ACHN (cell line): ENCODE measurements around the gene VCL.
"Not testable (repeated sequence)": the region's sequence is repeated elsewhere in the genome, so short reads cannot be mapped to it uniquely, and the experiment has no call there.

Experiments used
- DNase-seq: peaks from one replicate; pipeline ENCODE4 v3.0.0-alpha.2; 2015
- in situ Hi-C: cut with HindIII; loops from 2 replicates; pipeline ENCODE4 v1.10.0; 2017; ENCODE audit warnings: low sequenced_read_pairs, low pct_ligation_motif_present, low pct_unique_long_range_greater_than_20kb

VCL gene

GRCh38 chr10:74029943-74030342 is 32.0 kb downstream of the VCL start:
- in situ Hi-C loops = no loop called here
- no peak for DNase-seq

DNA sequence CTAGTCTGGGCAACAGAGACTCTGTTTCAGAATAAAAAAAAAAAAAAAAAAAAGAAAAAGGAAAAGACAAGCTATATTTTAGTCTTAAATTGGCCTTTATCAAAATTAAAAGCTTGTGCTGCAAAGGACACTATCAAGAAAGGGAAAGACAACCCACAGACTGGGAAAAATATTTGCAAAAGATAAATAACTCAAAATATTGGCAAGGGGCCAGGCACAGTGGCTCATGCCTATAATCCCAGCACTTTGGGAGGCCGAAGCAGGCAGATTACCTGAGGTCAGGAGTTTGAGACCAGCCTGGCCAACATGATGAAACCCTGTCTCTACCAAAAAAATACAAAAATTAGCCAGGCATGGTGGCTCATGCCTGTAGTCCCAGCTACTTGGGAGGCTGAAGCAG is 34.3 kb downstream of the VCL start:
- in situ Hi-C loops, DNase-seq: not testable (repeated sequence)

DNA sequence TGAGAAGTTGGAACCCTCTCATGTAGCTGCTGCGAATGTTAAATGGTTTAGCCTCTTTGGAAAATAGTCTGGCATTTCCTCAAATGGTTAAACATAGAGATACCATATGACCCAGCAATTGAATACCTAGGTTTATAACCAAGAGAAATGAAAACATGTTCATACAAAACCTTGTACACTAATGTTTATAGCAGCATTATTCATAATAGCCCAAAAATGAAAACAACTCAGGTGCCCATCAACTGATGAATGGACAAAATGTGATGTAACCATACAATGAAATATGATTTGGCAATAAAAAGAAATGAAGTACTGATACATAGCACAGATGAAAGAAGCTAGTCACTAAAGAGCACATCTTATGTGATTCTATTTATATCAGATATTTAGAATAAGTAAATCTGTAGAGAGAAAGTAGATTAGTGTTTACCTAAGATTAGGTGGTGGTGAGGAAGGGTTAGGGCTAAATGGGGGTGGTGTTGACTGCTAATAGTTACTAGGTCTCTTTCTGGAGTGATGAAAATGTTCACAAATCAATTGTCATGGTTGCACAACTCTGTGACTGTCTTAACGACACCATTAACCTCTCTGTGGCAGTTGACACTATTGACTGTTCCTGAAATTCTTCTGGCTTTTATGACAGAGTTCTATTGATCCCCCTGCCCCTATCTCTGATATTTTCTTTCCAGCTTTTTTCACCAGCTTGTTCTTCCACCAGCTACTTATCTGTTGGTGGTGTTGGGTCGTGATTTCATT is 35.2 kb downstream of the VCL start:
- no peak for DNase-seq
- in situ Hi-C loops = no loop called here

GRCh38 chr10:74033702-74034101 is 35.8 kb downstream of the VCL start:
- no peak for DNase-seq

GRCh38 chr10:74034301-74034700 is 36.4 kb downstream of the VCL start:
- no peak for DNase-seq
- in situ Hi-C loops = no loop called here

More at GRCh38 chr10:74033702-74034101, 35.8 kb downstream of the VCL start:
- in situ Hi-C loops = no loop called here

GRCh38 chr10:74035303-74035702 is 37.4 kb downstream of the VCL start:
- DNase-seq = peak; percentile 44

DNA sequence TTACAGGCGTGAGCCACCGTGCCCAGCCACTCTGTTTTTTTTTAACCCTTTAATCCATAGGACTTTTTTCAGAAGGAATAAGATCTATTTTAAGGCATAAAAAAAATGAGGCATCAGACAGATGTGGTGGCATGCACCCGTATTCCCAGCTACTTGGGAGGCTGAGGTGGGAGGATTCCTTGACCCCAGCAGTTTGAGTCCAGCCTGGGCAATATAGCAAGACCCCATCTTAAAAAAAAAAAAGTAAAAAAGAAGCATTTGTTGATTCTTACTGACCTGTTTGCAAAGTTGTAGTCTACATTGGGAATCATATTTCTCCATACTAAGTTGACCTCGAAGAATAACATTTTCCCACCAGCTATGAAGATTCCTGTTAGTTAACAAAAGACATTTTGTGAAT is 38.6 kb downstream of the VCL start:
- in situ Hi-C loops = no loop called here
- DNase-seq = no peak

More at GRCh38 chr10:74035303-74035702, 37.4 kb downstream of the VCL start:
- in situ Hi-C loops = no loop called here

DNA sequence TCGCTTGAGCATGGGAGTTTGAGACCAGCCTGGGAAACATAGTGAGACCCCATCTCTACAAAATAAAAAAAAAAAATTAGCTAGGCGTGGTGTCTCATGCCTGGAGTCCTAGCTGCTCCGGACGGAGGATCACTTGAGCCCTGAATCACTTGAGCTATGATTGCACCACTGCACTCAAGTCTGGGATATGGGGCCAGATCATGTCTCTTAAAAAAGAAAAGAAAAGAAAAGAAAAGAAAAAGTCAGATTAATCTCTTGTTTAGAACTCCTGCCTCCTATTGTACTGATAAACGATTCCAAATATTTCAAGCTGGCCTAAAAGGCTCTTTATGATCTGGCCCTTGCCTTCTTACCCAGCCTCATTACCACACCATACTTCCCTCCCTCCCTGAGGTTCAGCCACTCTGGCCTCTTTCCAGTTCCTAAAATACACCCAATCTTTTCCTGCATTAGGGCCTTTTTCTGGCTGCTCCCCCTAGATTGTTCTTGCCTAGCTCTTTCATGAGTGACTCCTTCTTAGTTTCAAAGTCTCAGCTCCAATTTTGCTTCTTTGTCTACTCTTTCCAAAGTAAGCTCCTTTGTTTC is 41.7 kb downstream of the VCL start:
- in situ Hi-C loops = no loop called here
- no peak for DNase-seq

- in situ Hi-C loops = no loop called here
- DNase-seq = no peak
Measured at GRCh38 chr10:74040200-74041126, 42.5 kb downstream of the VCL start.

DNA sequence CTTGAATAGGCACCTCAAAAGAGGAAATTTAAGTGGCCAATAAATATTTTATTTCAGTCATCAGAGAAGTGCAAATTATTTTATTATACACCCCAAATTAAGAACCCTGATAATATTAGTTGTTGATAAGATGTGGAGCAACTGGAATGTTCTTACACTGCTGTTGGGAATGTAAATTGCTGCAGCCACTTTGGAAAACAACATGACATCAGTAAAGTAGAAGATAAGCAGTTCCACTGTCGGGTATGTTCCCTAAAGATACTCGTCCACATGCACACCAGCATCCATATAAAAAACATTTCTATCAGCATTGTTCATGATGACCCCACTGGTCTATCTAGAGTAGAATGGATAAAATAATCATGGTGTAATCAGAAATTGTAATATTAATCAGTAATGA is 46.5 kb downstream of the VCL start:
- in situ Hi-C loops = no loop called here
- no peak for DNase-seq

DNA sequence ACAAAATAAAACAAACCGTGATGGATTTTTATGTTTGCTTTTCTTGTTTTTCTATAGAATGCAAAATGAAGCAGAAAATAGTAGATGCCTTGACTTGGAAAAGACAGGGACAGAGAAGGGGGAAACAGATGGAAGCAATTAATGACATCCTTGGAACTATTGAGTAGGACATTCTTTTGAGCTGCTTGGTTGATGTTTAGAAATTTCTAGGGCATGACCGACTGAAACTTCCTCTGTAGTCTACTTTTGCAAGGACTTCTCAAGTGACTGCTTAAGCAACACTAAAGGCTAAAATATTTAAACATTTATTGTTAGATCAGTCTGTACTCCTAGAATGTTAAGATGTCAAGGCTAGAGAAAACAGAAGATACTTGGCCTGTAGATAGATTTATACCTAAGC is 49.4 kb downstream of the VCL start:
- in situ Hi-C loops = no loop called here
- DNase-seq = no peak

DNA sequence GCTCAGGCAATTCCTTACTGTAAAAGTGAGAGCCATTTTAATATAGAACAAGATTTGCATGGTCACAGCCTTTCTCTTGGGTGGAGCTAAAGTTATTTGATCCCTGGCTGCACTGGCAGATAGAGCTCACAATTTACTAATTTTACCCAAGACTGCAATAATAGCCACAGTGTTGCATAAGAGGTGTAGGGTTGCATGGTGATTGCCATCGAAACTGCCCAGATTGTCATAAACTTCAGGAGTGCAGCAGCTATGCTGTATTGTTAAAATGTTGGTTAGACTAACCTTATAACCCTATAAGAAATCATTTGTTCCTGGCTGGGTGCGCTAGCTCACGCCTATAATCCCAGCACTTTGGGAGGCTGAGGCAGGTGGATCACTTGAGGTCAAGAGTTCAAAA is 50.0 kb downstream of the VCL start:
- in situ Hi-C loops = no loop called here
- no peak for DNase-seq

GRCh38 chr10:74048433-74048832 is 50.5 kb downstream of the VCL start:
- in situ Hi-C loops = no loop called here
- DNase-seq = no peak

DNA sequence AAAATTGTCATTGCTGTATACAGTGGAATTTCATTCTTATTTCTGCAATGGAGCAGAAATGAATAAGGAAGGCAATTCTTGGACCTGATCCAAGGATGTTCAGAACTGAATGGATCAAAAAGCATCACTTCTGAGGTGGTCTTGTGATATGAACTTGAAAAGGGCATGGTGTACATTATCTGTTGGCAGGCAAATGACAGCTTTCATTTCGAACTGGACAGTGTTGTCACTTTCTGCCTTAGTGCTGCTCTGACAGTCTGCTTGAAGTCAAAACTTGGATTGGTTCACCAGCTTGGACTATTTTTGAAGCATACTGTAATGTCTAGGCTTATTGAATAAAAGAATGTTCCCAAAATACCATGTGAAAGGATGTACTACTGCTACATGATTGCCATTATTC is 52.0 kb downstream of the VCL start:
- in situ Hi-C loops = no loop called here
- DNase-seq = no peak

DNA sequence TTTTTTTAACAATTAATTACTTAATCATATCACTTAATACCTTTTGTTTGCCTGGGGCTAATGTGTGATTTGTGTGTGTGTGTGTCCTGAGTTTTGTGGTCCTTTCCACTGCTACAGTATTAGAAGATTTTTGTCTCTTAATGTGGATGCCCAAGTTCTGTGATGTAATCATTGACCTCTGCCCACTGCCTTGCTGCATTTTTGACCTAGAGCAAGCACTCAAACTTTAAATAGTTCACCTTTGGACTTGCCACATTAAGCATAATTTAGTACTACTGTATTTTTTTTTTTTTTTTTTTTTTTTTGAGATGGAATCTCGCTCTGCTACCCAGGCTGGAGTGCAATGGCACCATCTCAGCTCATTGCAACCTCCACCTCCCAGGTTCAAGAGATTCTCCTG is 52.7 kb downstream of the VCL start:
- in situ Hi-C loops = no loop called here
- DNase-seq = no peak

DNA sequence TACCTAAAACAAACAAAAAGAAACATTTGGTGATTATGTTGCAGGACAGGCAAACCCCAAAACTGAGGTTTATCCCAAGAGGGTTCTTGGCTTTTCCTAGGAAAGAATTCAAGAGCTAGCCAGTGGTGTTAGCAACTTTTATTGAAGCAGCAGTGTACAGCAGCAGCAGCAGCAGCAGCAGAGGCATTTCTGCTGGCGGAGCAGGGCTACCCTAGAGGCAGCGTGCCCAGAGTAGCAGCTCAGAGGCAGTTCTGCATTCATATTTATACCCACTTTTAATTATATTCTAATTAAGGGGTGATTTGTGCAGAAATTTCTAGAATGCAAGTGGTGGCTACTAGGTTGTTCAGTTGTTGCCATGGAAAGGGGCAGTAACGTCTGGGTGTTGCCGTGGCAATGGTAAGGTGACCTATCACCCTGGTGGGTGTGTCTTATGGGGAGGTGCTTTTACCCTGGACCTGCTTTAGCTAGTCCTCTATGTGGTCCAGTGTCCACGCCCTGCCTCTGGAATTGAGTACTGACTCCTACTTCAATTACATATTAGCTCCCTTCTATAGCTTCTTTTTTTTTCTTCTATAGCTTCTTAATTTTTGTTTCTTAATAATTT is 53.9 kb downstream of the VCL start:
- no peak for DNase-seq
- in situ Hi-C loops = no loop called here

DNA sequence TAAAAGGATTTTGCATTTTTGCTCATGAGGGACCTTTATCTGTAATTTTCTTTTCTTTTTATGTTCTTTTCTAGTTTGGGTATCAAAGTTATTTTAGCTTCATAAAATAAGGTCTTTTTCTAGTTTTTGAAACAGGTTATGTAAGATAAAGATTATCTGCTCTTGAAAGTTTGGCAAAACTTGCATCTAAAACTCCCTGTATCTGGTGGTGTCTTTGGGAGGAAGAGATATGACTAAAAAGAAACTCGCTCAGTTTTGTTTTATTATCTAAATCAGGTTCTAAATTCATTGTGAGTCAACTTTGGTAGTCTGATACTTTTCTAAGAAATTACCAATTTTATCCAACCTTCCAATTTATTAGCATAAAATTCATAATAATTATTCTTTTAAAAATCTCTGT is 55.1 kb downstream of the VCL start:
- in situ Hi-C loops = no loop called here

DNA sequence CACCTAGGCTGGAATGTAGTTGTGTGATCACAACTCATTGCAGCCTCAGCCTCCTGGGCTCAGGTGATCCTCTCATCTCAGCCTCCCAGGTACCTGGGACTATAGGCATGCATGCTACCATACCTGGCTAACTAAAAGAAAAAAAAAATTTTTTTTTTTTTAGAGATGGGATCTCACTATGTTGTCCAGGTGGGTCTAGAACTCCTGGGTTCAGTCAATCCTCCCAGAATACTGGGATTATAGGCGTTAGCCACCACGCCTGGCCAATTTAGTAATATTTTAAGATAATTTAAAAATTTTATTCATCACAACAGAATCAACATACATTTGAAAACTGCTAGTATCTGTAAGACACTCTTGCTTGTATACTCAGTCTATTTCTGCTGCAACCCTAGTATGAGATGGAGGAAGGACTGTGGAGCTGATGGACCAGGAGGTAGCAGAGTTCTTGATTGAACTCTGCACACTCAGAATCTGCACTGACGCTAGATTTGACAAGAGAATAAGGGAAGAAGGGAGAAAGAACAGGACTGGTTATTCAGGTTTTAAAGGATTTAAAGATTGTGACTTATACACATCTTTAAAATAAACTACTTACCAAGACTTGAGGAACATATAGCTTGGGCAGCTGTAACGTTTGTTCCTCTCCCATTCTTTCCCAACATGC is 57.6 kb downstream of the VCL start:
- in situ Hi-C loops = no loop called here
- no peak for DNase-seq

More for the DNA sequence above, 55.1 kb downstream of the VCL start:
- DNase-seq = no peak
